CD4-positive, alpha-beta memory T cell (primary cell): Measurements from ENCODE around the gene PI4KA. TPM values are rescaled to one million over a fixed set of nuclear protein-coding genes. Genes with fewer than 3 reads are reported as not detected.
"Not testable (repeated sequence)": the region's sequence is repeated elsewhere in the genome, so short reads cannot be mapped to it uniquely, and the experiment has no call there.

Experiments
- CTCF ChIA-PET: fragments of 350-600 bp; sonication (Branson Sonifier 250); formaldehyde crosslinking; loops from one replicate; lab custom pipeline; 2021; ENCODE audit warnings: inconsistent platforms; ENCODE audit not compliant: partially characterized antibody; lab: Charles Lee
- POLR2A ChIA-PET: fragments of 350-600 bp; sonication (Branson Sonifier 250); formaldehyde crosslinking; loops from one replicate; lab custom pipeline; 2021; ENCODE audit not compliant: partially characterized antibody; lab: Charles Lee
- DNase-seq, 5 donors: peaks; one replicate each; pipeline versions ENCODE4 v3.0.0 to v3.0.0-alpha.2; 2020 to 2022; ENCODE audit warnings: mixed read lengths in 1 of 5
- H3K27ac ChIP-seq: one replicate; pipeline ENCODE4 v1.7.0; 2013; ENCODE audit warnings: low read depth, low read length
- H3K27me3 ChIP-seq: 2 replicates; pipeline ENCODE4 v1.7.0; 2013; ENCODE audit warnings: mild to moderate bottlenecking, low read length, moderate library complexity; ENCODE audit not compliant: insufficient read depth
- H3K36me3 ChIP-seq: 2 replicates; pipeline ENCODE4 v1.7.0; 2013; ENCODE audit warnings: mild to moderate bottlenecking, low read length, moderate library complexity; ENCODE audit not compliant: insufficient read depth
- H3K4me1 ChIP-seq: 2 replicates; pipeline ENCODE4 v1.7.0; 2013; ENCODE audit warnings: mild to moderate bottlenecking, low read length, moderate library complexity; ENCODE audit not compliant: insufficient read depth
- H3K4me3 ChIP-seq, 2 donors: one replicate each; pipeline ENCODE4 v1.7.0; 2013; ENCODE audit warnings: low read length in 2 of 2, mild to moderate bottlenecking in 1 of 2
- H3K9me3 ChIP-seq, 2 donors: one replicate each; pipeline ENCODE4 v1.7.0; 2013; ENCODE audit warnings: low read length in 2 of 2, control low read depth in 1 of 2; ENCODE audit not compliant: control insufficient read depth in 1 of 2
- H3K27ac Mint-ChIP-seq, 7 donors: one replicate each; pipeline ENCODE4 v1.8.0; 2020 to 2021; ENCODE audit warnings: mixed read lengths in 7 of 7, mild to moderate bottlenecking in 6 of 7, inconsistent platforms in 3 of 7, moderate library complexity in 3 of 7
- H3K27me3 Mint-ChIP-seq, 2 donors: one replicate each; pipeline ENCODE4 v1.8.0; 2020 to 2021; ENCODE audit warnings: mixed read lengths in 2 of 2
- H3K36me3 Mint-ChIP-seq, 2 donors: one replicate each; pipeline ENCODE4 v1.8.0; 2020 to 2021; ENCODE audit warnings: mixed read lengths in 2 of 2, inconsistent platforms in 1 of 2, mild to moderate bottlenecking in 1 of 2
- H3K4me1 Mint-ChIP-seq, 4 donors: one replicate each; pipeline ENCODE4 v1.8.0; 2020 to 2021; ENCODE audit warnings: mixed read lengths in 4 of 4, mild to moderate bottlenecking in 1 of 4
- H3K4me3 Mint-ChIP-seq, 8 donors: one replicate each; pipeline ENCODE4 v1.8.0; 2020 to 2021; ENCODE audit warnings: mixed read lengths in 8 of 8, mild to moderate bottlenecking in 7 of 8, moderate library complexity in 6 of 8, inconsistent platforms in 3 of 8
- H3K9me3 Mint-ChIP-seq, 8 donors: one replicate each; pipeline ENCODE4 v1.8.0; 2020 to 2021; ENCODE audit warnings: mixed read lengths in 8 of 8, mild to moderate bottlenecking in 5 of 8, inconsistent platforms in 3 of 8, moderate library complexity in 1 of 8
- intact Hi-C: fragments of 100-400 bp; cut with micrococcal nuclease; formaldehyde crosslinking; loops from one replicate; pipeline ENCODE4 v1.15.1; 2023
- polyA plus RNA-seq, 2 donors: library from polyadenylated mRNA; unstranded; fragments of 300-500 nt; fragmentation: Illumina TruSeq; gene quantifications; one replicate each; pipeline ENCODE4 v1.2.3, GENCODE V29; 2021
- total RNA-seq, 2 experiments: library from RNA; stranded (reverse); gene quantifications; one replicate each; pipeline ENCODE4 v1.2.3, GENCODE V29; 2021

Gene PI4KA
- total and polyA plus RNA-seq, 4 experiments from 2014 or later: 31.5 to 145 (median 110) TPM

- CTCF ChIA-PET: interaction anchor here (0.6 to 2.9 kb wide), 10 partner anchors 9 to 323 kb away, joined by 3 to 15 read pairs (median 4); no protein-coding TSS in a partner anchor
Measured at GRCh38 chr22:20741008-20741633, 117.5 kb downstream of the PI4KA start.

GRCh38 chr22:20740222-20740951, 118.2 kb downstream of the PI4KA start:
- Histone ChIP-seq H3K27ac (no peak overlapping the region), H3K36me3 (peaks cover 28% of the 10 kb centered on the region), H3K9me3 (no peaks in the 10 kb centered on the region), H3K4me3 (no peak overlapping the region), H3K4me1 (no peaks in the 10 kb centered on the region), H3K27me3 (no peaks in the 10 kb centered on the region)
- intact Hi-C loops: loop anchor here (5.0 kb wide), 1 partner anchor 583 kb away; no protein-coding TSS in a partner anchor
- ChIA-PET POLR2A (no interaction called here), CTCF (interaction anchor here (0.6 to 2.4 kb wide), 6 partner anchors 10 to 284 kb away, joined by 3 to 11 read pairs (median 4); no protein-coding TSS in a partner anchor)
- H3K4me1 Mint-ChIP-seq: peaks cover 0 to 4% (median 0%) of the 10 kb centered on the region in 4 donors
- no peaks in the 10 kb centered on the region for H3K27me3 Mint-ChIP-seq
- no peak for DNase-seq
- H3K27ac Mint-ChIP-seq: peak overlapping the region in 4 of 7 donors; percentile 3 to 49 (median 28)
- peaks cover 44 to 67% of the 10 kb centered on the region in 2 donors for H3K36me3 Mint-ChIP-seq
- H3K4me3 Mint-ChIP-seq: no peak overlapping the region
- no peaks in the 10 kb centered on the region for H3K9me3 Mint-ChIP-seq

More at GRCh38 chr22:20741008-20741633, 117.5 kb downstream of the PI4KA start:
- Histone ChIP-seq H3K4me1 (no peaks in the 10 kb centered on the region), H3K27ac (no peak overlapping the region), H3K27me3 (no peaks in the 10 kb centered on the region), H3K4me3 (no peak overlapping the region), H3K36me3 (peaks cover 28% of the 10 kb centered on the region), H3K9me3 (no peaks in the 10 kb centered on the region)
- Mint-ChIP-seq H3K4me1 (peaks cover 0 to 4% (median 0%) of the 10 kb centered on the region in 4 donors), H3K27me3 (no peaks in the 10 kb centered on the region), H3K4me3 (no peak overlapping the region), H3K9me3 (no peaks in the 10 kb centered on the region), H3K27ac (no peak overlapping the region), H3K36me3 (peaks cover 40 to 64% of the 10 kb centered on the region in 2 donors)
- no peak for DNase-seq
- POLR2A ChIA-PET: interaction anchor here (1.4 kb wide), 1 partner anchor 312 kb away, joined by 3 read pairs; no protein-coding TSS in a partner anchor
- intact Hi-C loops: loop anchor here (5.0 kb wide), 1 partner anchor 584 kb away; no protein-coding TSS in a partner anchor

GRCh38 chr22:20738394-20739089, 120.1 kb downstream of the PI4KA start:
- H3K4me3 ChIP-seq: no peak overlapping the region
- peaks cover 39 to 51% of the 10 kb centered on the region in 2 donors for H3K36me3 Mint-ChIP-seq
- DNase-seq: no peak
- peaks cover 0 to 4% (median 0%) of the 10 kb centered on the region in 4 donors for H3K4me1 Mint-ChIP-seq
- CTCF ChIA-PET: interaction anchor here (0.6 to 0.7 kb wide), 4 partner anchors 60 to 1025 kb away, joined by 3 to 5 read pairs (median 4); no protein-coding TSS in a partner anchor
- H3K27ac Mint-ChIP-seq: no peak overlapping the region
- H3K4me3 Mint-ChIP-seq: no peak overlapping the region
- H3K27me3 Mint-ChIP-seq: no peaks in the 10 kb centered on the region
- no peaks in the 10 kb centered on the region for H3K4me1 ChIP-seq
- no peaks in the 10 kb centered on the region for H3K27me3 ChIP-seq
- no peaks in the 10 kb centered on the region for H3K9me3 Mint-ChIP-seq
- POLR2A ChIA-PET: no interaction called here
- no peak overlapping the region for H3K27ac ChIP-seq
- H3K36me3 ChIP-seq: peaks cover 18% of the 10 kb centered on the region
- H3K9me3 ChIP-seq: no peaks in the 10 kb centered on the region
- intact Hi-C loops: no loop called here

GRCh38 chr22:20736891-20737290, 121.7 kb downstream of the PI4KA start:
- H3K4me3 Mint-ChIP-seq, H3K36me3 ChIP-seq, H3K27me3 ChIP-seq, intact Hi-C loops, H3K4me3 ChIP-seq, H3K27me3 Mint-ChIP-seq, H3K9me3 Mint-ChIP-seq, H3K9me3 ChIP-seq, H3K27ac ChIP-seq, POLR2A ChIA-PET, CTCF ChIA-PET, H3K4me1 Mint-ChIP-seq, H3K4me1 ChIP-seq, DNase-seq: not testable (repeated sequence)
- Mint-ChIP-seq H3K36me3 (peaks cover 39 to 47% of the 10 kb centered on the region in 2 donors), H3K27ac (peak overlapping the region in 2 of 7 donors; percentile 11 to 56)

GRCh38 chr22:20735356-20736162, 123.1 kb downstream of the PI4KA start:
- H3K4me1 ChIP-seq, H3K36me3 ChIP-seq, H3K27me3 ChIP-seq, intact Hi-C loops, H3K27ac ChIP-seq, DNase-seq, POLR2A ChIA-PET, H3K9me3 Mint-ChIP-seq, H3K27me3 Mint-ChIP-seq, H3K4me1 Mint-ChIP-seq, H3K4me3 ChIP-seq, CTCF ChIA-PET, H3K27ac Mint-ChIP-seq, H3K4me3 Mint-ChIP-seq, H3K9me3 ChIP-seq: not testable (repeated sequence)
- H3K36me3 Mint-ChIP-seq: peaks cover 31 to 36% of the 10 kb centered on the region in 2 donors

GRCh38 chr22:20732431-20732830, 126.2 kb downstream of the PI4KA start:
- CTCF ChIA-PET: interaction anchor here (0.7 to 1.2 kb wide), 2 partner anchors 10 to 168 kb away, joined by 3 read pairs; no protein-coding TSS in a partner anchor
- H3K4me3 Mint-ChIP-seq, POLR2A ChIA-PET, H3K27me3 Mint-ChIP-seq, H3K27ac ChIP-seq, H3K4me1 ChIP-seq, DNase-seq, H3K4me3 ChIP-seq, H3K9me3 ChIP-seq, H3K9me3 Mint-ChIP-seq, intact Hi-C loops, H3K27me3 ChIP-seq, H3K27ac Mint-ChIP-seq, H3K4me1 Mint-ChIP-seq: not testable (repeated sequence)
- peaks cover 29 to 42% of the 10 kb centered on the region in 2 donors for H3K36me3 Mint-ChIP-seq
- peaks cover 21% of the 10 kb centered on the region for H3K36me3 ChIP-seq
